SW480 (cell line): ENCODE measurements around the gene TOP2A.
"Not testable (repeated sequence)": the region's sequence is repeated elsewhere in the genome, so short reads cannot be mapped to it uniquely, and the experiment has no call there.

ENCODE experiments used
- DNase-seq: peaks from one replicate; pipeline ENCODE4 v3.0.0-alpha.2; 2016; ENCODE audit warnings: low spot score

TOP2A gene

DNA sequence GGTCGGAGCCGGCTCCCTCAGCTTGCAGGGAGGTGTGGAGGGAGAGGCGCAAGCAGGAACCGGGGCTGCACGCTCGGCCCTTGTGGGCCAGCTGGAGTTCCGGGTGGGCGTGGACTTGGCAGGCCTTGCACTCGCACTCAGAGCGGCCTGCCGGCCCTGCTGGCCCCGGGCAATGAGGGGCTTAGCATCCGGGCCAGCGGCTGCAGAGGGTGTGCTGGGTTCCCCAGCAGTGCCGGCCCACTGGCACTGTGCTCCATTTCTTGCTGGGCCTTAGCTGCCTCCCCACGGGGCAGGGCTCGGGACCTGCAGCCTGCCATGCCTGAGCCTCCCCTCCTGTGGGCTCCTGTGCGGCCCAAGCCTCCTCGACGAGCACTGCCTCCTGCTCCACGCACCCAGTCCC lies 41.9 kb downstream of the TOP2A start:
- DNase-seq, result not testable (repeated sequence)

DNA sequence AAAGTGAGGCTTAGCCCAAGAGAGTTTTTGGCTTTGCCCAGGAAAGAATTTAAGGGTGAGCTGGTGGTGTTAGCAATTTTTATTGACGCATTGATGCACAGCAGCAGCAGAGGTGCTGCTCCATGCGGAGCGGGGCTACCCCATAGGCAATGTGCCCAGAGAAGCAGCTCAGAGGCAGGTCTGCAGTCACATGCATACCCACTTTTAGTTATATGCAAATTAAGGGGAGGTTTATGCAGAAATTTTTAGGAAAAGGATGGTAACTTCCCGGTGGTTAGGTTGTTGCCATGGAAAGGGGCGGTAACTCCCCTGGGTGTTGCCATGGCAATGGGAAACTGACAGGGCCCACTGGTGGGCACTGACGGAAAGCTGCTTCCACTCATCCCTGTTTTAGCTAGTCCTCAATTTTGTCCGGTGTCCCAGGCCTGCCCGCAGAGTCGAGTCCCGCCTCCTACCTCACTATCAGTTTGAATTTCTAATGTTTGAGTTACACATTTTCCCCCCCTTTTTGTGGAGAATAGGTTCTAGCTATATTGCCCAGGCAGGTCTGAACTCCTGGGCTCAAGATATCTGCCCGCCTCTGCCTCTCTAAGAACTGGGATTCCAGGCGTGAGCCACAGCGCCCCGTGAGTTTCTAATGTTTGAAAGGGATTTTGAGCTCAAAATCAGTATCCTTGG lies 42.7 kb downstream of the TOP2A start:
- DNase-seq, result no peak

DNA sequence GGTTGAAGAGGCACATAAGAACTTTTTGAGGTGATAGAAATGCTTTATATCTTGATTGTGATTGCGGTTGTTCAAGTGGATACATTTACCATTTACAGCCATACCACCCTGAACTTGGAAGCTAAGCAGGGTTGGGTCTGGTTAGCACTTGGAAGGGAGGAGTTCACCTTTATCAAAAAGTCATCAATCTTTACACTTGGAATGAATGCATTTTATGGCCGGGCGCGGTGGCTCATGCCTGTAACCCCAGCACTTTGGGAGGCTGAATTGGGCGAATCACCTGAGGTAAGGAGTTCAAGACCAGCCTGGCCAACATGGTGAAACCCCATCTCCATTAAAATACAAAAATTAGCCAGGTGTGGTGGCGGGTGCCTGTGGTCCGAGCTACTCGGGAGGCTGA lies 43.7 kb downstream of the TOP2A start:
- no peak for DNase-seq

DNA sequence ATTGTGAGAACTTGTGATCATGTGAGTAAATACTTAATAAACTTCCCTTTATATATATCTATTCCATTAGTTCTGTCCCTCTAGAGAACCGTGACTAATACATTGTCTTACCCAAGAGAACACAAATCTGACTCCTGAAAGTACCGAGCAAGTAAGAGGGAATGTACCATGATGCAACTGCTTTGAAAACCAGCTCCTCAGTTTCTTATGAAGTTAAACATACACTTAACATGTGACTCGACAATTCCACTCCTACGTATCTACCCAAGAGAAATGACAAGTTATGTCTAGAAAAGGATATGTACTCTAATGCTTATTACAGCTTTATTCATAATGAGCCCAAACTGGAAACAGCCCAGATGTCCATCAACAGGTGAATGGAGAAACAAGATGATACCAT lies 44.4 kb downstream of the TOP2A start:
- peak; percentile 15 for DNase-seq

DNA sequence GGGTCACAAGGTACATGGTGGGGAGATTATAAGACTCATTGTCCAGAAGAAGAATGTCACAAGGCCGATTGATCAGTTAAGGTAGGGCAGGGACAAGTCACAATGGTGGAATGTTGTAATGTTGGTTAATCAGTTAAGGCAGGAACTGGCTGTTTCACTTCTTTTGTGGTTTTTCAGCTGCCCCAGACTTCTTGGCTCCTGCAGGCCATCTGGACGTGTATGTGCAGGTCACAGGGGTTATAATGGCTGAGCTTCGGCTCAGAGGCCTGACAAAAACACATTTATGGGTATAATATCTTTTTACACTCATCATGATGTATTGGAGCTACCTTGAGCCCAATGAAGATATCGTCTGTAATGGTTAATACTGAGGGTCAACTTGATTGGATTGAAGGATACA lies 45.1 kb downstream of the TOP2A start:
- DNase-seq, result not testable (repeated sequence)

DNA sequence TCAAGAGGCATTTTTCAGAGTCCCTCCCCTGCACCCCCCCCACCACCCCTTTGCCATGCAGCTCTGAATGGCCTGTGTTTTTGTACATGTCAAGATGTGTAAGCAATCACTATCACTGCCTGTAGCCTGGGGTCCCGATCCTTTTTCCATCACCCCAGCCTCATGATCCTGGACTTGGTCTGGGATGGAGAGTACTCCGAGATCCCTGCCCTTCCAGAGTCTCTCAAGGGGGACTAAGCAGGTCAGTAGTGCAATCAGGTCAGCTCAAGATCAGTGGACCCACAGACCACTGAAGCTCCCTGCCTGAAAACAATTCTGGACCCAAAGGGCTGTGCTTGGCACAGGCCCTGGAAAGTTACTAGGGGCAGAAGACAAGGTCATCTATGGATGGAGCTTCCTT lies 45.7 kb downstream of the TOP2A start:
- no peak for DNase-seq

DNA sequence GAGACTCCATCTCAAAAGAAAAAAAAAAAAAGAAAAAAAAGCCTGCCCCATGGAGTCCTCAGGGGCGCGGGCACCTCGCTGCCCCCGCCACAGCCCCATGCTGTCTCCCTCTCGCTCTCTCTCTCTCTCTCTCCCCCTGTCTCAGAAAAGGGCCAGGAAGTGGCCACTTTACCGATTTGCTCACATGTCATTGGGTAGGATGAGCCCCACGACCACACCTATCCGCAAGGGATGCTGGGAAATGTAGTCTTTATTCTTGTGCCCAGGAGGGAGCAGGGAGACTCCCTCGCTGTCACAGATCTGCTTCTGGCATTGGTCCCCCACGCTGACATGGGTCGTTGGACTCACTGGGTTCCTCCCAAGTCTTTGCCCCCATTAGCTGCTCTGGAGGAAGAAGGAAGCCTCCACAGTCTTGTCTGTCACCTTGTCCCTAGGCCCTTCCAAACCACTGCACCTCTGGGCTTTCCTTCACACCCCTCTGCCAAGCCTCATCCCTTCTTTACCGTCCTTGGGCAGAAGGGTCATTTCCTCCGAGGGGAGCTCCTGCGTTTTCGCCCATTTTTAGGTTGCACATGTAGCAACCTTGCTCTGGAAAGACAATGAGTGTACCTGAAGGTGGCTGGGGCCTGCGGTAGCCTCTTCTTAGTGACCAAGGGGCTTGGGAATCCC lies 46.3 kb downstream of the TOP2A start:
- DNase-seq, result peak; percentile 22

DNA sequence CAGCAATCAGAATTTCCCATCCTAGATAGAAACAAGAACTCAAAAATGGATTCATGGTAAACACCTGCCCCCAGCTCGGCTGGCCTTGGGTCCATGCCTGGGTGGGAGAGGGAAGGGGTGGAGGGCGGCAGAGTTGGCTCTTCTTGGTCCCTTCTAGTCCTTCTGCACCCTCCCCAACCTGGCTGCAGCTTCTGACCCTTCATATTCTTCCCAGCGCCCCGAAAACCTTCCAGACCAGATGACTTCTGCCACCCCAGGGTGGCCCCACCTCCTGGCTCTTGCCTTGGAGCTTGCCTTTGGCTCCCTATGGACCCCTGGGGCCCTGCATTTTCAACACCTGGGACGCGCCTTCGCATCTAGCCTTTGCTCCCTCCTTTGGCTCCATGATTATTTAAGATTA lies 47.8 kb downstream of the TOP2A start:
- no peak for DNase-seq

DNA sequence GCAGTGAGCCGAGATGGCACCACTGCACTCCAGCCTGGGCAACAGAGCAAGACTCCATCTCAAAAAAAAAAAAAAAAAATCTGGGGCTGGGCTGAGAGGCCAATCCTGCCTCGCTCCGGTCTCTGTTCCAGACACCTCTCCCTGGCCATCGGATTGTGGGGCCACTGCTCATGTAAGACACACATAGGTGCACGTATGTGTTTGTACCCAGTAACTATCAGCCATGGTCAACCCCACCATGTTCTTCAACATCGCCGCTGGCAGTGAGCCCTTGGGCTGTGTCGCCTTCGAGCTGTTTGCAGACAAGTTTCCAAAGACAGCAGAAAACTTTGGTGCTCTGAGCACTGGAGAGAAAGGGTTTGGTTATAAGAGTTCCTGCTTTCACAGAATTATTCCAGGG lies 50.0 kb downstream of the TOP2A start:
- DNase-seq, result not testable (repeated sequence)

DNA sequence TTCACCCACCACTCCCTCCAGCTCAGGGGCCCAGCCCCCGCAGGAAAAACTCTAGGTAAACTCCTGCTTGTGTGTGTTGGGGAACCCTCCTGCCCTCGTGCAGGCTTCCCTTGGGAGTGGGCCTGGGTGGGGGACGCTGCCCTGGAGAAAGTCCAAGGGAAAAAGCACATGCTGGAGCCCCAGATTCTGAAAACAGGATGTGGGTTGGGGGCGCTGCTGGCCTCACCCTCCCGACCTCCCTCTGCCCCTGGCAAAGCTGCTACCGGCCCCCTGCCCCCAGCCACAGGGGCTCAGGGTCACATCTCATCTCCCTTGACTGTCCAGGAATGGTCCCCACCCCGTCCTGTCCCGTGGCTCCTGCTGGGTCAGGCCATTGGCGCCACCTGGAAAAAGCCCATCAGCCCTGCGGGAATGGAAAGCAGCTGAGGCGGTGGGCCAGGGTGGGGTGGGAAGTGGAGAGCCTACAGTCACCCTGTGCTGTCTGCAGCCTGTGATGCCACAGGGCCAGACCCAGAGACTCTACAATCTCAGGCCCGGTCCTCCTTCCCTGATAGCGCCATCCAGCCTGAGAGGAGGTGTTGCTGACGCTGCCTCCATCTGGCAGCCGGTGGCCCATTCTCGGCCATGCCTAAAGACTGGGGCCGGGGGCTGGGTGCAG lies 50.7 kb downstream of the TOP2A start:
- DNase-seq, result no peak

DNA sequence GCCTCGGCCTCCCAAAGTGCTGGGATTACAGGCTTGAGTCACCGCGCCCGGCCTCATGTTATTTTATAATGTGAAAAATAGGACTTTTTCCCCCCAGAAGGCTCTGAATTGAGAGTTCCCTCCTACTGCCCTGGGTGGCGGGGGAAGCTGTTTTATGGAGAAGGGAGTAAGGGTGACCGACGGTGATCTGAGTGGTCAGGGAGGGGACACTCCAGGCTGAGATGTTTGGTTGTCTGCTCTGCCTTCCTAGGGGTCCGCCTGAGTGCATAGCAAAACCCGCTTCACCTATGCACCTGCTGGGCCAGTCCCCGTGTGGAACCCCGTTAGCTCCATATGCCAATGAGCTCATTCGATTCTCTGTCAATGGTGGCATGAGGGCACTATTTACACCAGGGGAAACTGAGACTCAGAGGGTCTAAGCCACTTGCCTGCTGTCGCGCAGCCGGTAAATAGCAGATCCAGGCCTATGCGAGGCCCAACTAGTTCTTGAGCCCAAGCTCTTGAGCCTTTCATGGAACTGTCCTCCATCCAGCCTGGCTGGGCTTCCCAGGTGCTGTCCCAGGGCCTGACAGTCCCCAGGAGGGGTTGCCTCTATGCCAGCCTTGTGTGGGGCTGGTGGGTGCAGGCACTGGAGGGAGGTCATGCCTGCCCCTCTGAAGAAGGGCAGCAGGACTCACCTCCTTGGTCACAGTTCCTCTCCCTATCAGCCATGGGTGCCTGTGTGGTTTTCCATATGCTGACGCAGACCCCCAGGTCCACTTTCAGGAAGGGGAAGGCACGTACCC lies 51.4 kb downstream of the TOP2A start:
- no peak for DNase-seq

DNA sequence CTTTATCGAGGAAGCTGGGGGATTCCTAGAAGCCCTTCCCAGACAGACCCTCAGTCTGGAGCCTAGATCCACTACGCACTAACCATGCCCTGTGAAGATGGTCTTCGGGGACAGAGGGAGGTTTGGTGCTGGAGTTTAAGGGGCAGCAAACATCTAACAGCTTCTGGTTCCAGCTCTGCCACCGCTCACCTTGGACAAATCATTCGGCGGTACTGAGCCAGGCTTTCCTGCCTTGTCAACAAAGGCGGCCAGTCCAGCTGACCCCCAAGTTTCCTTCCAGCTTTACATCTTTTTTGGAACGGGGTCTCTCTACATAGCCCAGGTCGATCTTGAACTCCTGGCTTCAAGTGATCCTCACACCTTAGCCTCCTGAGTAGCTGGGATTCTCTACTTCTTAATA lies 52.8 kb downstream of the TOP2A start:
- no peak for DNase-seq

DNA sequence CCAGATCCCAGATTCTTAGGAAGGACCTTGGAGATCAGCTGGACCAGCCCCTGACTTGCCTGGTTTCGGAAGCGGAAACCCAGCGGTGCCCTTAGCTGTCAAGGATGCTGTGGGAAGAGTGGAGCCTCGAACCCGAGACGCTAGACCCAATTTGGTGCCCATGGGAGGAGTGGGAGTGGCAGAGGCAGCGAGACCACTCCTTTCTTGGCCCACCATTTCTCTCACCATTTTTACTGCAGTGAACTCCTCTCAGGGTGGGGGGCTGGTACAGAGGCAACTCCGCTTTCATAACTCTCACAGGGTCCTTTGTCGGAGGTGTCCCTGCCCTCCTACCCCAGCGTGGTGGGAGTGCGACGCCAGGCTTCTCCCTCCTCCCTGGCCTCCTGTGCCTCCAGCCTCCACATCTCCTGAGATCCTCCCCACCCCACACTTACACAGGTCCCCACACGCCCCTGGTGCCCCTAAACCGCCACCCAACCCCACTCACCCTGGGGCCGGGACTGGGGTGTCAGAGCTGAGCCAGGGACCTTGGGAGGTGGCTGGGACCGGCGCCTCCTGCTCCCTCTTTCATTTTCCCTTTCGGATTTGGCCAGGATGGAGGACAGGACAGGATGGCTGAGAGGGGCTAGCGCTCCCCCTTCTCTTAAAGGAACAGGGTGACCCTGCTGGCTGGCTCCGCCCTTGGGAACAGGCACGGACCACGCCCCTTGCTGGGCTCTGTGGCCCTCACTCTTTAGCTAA lies 53.4 kb downstream of the TOP2A start, which contains the start of gene GJD3:
Gene GJD3 (minus strand): TSS at position 617 of the 741 bp plus-strand sequence. CDS start 922 bp downstream, outside the sequence.
- DNase-seq, result no peak

DNA sequence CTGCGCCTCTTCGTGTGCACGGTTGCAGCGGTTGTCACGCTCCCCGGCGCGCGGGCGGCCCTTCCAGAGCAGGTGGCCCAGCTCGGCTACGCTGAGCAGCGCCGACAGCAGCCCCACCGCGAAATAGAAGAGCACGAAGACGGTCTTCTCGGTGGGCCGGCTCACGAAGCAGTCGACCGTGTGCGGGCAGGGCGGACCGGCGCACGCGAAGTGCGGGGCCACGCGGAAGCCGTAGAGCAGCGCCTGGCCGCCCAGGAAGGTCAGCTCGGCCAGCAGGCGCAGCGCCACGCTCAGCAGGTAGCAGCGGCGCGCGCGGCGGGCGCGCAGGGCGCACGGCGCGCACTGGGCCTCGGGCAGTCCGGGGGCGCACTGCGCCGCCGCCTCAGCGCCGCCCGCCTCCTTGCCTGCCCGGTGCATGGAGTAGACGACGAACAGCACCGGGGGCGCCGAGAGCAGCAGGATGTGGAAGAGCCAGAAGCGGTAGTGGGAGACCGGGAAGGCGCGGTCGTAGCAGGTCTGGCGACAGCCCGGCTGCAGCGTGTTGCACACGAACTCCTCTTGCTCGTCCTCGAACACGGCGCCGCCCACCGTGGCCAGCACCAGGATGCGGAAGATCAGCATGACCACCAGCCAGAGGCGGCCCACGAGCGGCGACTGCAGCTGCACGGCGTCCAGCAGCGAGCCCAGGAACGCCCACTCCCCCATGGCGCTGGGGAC lies 54.4 kb downstream of the TOP2A start:
- peak; percentile 32 for DNase-seq

DNA sequence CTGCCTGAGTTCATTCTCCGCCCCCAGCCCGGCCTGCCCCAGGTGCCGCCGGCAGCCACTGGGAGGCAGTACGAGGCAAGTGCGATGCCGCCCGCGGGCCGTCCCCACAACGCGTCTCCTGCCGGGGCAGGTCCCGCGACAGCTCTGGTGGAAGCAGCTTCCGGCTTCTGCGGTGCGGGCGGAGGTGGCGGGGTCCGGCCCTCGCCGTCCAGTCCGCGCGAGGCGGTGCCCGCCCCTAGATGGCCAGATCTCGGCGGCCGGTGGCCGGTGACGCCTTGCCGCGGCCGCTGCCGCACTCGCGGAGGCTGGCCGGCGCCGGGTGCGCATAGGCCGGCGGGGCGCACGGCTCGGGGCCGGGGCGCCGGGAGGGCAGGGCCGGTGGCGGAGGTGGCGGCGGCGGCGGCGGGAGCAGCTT lies 55.0 kb downstream of the TOP2A start:
- DNase-seq, result peak; percentile 85

DNA sequence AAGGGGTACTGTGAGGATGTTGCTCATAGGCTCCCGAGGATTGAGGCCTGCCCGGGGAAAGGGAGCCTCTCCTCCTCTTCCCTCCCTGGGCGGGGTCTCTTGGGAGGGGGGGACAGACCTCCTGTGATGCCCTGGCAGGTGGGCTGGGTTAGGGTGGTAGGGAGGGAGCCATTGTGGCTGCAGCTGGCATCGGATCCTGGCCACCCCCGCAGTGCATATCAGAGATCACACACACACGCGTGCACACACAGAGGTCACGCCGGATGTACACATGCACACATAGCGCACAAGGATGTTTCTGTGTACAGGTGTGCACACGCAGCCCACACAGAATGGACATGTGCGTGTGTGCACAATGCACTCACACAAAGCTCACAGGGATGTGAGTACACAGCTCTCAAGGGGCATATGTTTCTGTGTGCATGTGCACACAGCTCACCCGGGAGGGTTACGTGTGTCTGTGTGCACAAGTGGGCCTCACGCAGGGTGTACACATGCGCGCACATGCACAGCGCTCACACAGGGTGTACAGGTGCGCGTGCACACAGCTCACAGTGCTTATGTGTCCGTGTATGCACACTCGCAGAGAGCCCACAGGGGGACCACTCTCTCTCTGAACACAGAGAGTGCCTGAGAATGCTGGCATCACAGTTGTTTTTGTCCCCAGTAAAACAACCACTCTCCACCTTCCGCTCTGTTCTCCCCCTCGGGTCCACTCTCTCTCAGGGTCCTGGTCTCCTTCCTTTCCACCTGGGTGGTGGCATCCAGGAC lies 55.6 kb downstream of the TOP2A start:
- no peak for DNase-seq

DNA sequence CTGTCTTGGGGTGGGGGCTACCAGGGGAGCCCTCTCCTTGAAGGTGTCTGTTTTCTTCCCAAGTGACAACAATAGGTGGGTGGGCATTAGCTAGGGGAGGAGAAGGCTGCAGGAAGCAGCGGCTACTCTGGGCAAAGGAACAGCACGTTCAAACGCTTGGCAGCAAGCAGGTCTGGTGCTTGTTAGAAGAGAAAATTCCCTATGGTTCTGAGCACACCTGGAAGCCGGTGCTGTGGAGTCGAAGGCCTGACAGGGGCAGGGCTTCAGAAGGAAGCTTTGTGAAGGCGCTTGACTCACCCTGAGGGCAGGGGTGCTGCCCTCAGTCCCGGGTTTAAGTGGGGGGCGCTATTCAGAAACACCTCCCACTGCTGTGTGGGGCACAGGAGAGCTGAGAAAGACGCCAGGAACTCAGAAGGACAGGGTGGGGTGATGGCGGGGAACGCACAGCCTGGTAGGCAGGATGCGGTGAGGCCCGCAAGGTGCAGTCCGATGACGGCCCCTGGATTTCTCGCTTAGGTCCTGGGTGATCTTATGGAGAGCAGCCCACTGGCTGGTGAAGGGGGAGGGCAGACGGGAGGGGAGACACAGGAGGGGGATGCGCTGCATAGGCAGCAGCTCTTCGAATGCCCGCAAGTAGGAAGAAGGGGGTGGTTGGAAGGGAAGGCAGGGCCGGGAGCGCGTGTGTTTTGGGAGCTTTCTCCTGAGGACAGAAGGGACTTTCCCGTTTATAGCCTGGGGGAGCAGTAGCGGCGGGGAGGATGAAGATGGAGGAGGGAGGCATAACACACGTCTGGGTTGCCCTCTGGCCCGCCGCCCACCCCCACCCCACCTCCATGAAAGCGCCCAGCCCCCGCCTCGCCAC lies 56.4 kb downstream of the TOP2A start:
- DNase-seq, result no peak

DNA sequence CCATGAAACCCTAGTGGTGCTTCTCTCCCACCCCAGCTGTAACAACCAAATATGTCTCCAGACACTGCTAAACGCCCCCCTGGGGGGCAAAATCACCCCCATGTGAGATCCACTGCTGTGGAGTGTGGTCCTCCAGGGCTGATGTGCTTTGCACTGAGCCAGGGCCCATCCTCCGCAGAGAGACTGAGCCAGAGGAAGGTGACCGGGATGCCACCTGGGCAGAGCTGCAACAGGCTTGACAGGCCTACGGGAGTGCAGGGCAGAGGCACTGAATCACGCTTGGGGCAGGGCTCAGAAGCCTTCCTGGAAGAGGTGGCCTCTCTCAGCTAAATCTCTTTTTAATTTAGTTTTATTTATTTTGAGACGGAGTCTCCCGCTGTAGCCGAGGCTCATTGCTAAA lies 57.6 kb downstream of the TOP2A start:
- no peak for DNase-seq

DNA sequence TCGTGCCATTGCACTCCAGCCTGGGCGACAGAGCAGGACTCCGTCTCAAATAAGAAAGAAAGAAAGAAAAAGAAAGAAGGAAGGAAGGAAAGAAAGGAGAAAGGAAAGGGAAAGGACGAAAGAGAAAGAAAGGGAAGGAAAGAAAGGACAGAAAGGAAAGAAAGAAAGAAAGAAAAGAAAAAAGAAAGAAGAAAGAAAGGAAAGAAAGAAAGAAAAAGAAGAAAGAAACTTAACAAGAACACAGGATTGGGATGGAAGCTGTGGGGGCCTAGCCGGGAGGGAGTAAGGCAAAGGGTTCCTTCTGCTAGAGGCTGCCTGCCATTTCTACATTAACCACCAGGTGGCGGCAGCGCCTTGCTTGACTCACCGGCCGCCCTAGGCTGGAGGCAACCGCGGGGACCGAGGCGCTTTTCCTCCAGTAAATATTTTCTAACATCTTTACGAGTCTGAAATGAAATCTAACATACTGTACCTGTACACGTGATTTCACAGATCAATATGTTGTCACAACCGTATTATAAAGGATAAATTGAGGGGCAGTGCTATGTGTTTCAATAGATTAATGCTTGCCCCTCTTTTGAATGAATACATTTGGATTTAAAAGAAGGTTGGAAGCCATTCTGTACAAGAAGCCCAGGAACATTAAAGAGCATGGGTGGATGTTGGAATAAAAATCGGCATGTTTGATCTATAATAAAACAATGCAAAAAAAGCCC lies 59.2 kb downstream of the TOP2A start:
- DNase-seq, result peak; percentile 72
